MG63 (cell line): ENCODE measurements around the gene HYAL4. TPM values are rescaled to one million over a fixed set of nuclear protein-coding genes. Genes with fewer than 3 reads are reported as not detected.
"Not testable (repeated sequence)": the region's sequence is repeated elsewhere in the genome, so short reads cannot be mapped to it uniquely, and the experiment has no call there.

Experiments used
- DNase-seq: peaks from one replicate; pipeline ENCODE4 v3.0.0-alpha.2; 2020
- H3K27me3 ChIP-seq: fragments of 250-450 bp; sonication (Bioruptor Pico); 2 replicates; pipeline ENCODE4 v1.5.1; 2020; ENCODE audit warnings: mild to moderate bottlenecking, moderate library complexity
- H3K36me3 ChIP-seq: fragments of 250-450 bp; sonication (Bioruptor Pico); 2 replicates; pipeline ENCODE4 v1.5.1; 2020; ENCODE audit warnings: mild to moderate bottlenecking, moderate library complexity
- H3K4me3 ChIP-seq: fragments of 250-450 bp; sonication (Bioruptor Pico); 2 replicates; pipeline ENCODE4 v1.5.1; 2020; ENCODE audit warnings: mild to moderate bottlenecking, moderate library complexity
- H3K9me3 ChIP-seq: fragments of 250-450 bp; sonication (Bioruptor Pico); 2 replicates; pipeline ENCODE4 v1.5.1; 2020; ENCODE audit warnings: mild to moderate bottlenecking, moderate library complexity
- total RNA-seq: library from RNA; depleted of rRNA; stranded (reverse); fragments of >200 nt; shearing (Covaris generic); gene quantifications from 2 replicates; pipeline ENCODE4 v1.2.3, GENCODE V29; 2014; ENCODE audit warnings: low replicate concordance

Gene HYAL4
- total RNA-seq, 1 experiment from 2014 or later: not detected

GRCh38 chr7:123836656-123837055, 8.3 kb upstream of the HYAL4 start:
- Histone ChIP-seq H3K9me3 (no peaks in the 10 kb centered on the region), H3K36me3 (no peaks in the 10 kb centered on the region), H3K27me3 (no peaks in the 10 kb centered on the region), H3K4me3 (no peak overlapping the region)
- peak; percentile 13 for DNase-seq

GRCh38 chr7:123839106-123839505, 5.9 kb upstream of the HYAL4 start:
- H3K9me3 ChIP-seq, H3K27me3 ChIP-seq, H3K36me3 ChIP-seq, DNase-seq, H3K4me3 ChIP-seq: not testable (repeated sequence)

- H3K27me3 ChIP-seq, H3K9me3 ChIP-seq, H3K4me3 ChIP-seq, H3K36me3 ChIP-seq, DNase-seq: not testable (repeated sequence)
Observed at GRCh38 chr7:123844142-123844541, 827 bp upstream of the HYAL4 start.

- DNase-seq: no peak
- H3K4me3 ChIP-seq: no peak overlapping the region
- no peaks in the 10 kb centered on the region for H3K9me3 ChIP-seq
- no peaks in the 10 kb centered on the region for H3K36me3 ChIP-seq
- no peaks in the 10 kb centered on the region for H3K27me3 ChIP-seq
Observed at GRCh38 chr7:123845823-123846216, 851 bp downstream of the HYAL4 start.

GRCh38 chr7:123846217-123846891, 1.4 kb downstream of the HYAL4 start:
- H3K4me3 ChIP-seq: no peak overlapping the region
- peak; percentile 7 for DNase-seq
- no peaks in the 10 kb centered on the region for H3K36me3 ChIP-seq
- no peaks in the 10 kb centered on the region for H3K9me3 ChIP-seq
- no peaks in the 10 kb centered on the region for H3K27me3 ChIP-seq

GRCh38 chr7:123847868-123848267, 2.9 kb downstream of the HYAL4 start:
- Histone ChIP-seq H3K36me3 (no peaks in the 10 kb centered on the region), H3K9me3 (no peaks in the 10 kb centered on the region), H3K4me3 (no peak overlapping the region), H3K27me3 (no peaks in the 10 kb centered on the region)
- no peak for DNase-seq

GRCh38 chr7:123849855-123850254, 4.9 kb downstream of the HYAL4 start:
- no peaks in the 10 kb centered on the region for H3K9me3 ChIP-seq
- no peak for DNase-seq
- H3K4me3 ChIP-seq: no peak overlapping the region
- no peaks in the 10 kb centered on the region for H3K27me3 ChIP-seq
- H3K36me3 ChIP-seq: no peaks in the 10 kb centered on the region

- not testable (repeated sequence) for H3K4me3 ChIP-seq, H3K36me3 ChIP-seq, H3K27me3 ChIP-seq, H3K9me3 ChIP-seq, DNase-seq
Observed at GRCh38 chr7:123851404-123851803, 6.4 kb downstream of the HYAL4 start.

GRCh38 chr7:123854291-123854690, 9.3 kb downstream of the HYAL4 start:
- H3K9me3 ChIP-seq, H3K27me3 ChIP-seq, H3K36me3 ChIP-seq, DNase-seq, H3K4me3 ChIP-seq: not testable (repeated sequence)

- not testable (repeated sequence) for H3K9me3 ChIP-seq, H3K36me3 ChIP-seq, H3K4me3 ChIP-seq, H3K27me3 ChIP-seq, DNase-seq
Observed at GRCh38 chr7:123856428-123856827, 11.5 kb downstream of the HYAL4 start.

GRCh38 chr7:123860848-123861247, 15.9 kb downstream of the HYAL4 start:
- Histone ChIP-seq H3K36me3 (no peaks in the 10 kb centered on the region), H3K4me3 (no peak overlapping the region), H3K9me3 (no peaks in the 10 kb centered on the region), H3K27me3 (no peaks in the 10 kb centered on the region)
- no peak for DNase-seq

GRCh38 chr7:123862775-123863174, 17.8 kb downstream of the HYAL4 start:
- Histone ChIP-seq H3K27me3 (no peaks in the 10 kb centered on the region), H3K36me3 (no peaks in the 10 kb centered on the region), H3K9me3 (no peaks in the 10 kb centered on the region), H3K4me3 (no peak overlapping the region)
- DNase-seq: no peak

GRCh38 chr7:123863461-123863860, 18.5 kb downstream of the HYAL4 start:
- no peaks in the 10 kb centered on the region for H3K36me3 ChIP-seq
- no peak for DNase-seq
- no peaks in the 10 kb centered on the region for H3K27me3 ChIP-seq

GRCh38 chr7:123864012-123864411, 19.0 kb downstream of the HYAL4 start:
- H3K9me3 ChIP-seq: no peaks in the 10 kb centered on the region
- no peak for DNase-seq
- H3K4me3 ChIP-seq: no peak overlapping the region
- no peaks in the 10 kb centered on the region for H3K27me3 ChIP-seq
- H3K36me3 ChIP-seq: no peaks in the 10 kb centered on the region

More at GRCh38 chr7:123863461-123863860, 18.5 kb downstream of the HYAL4 start:
- Histone ChIP-seq H3K9me3 (no peaks in the 10 kb centered on the region), H3K4me3 (no peak overlapping the region)

- Histone ChIP-seq H3K36me3 (no peaks in the 10 kb centered on the region), H3K9me3 (no peaks in the 10 kb centered on the region), H3K4me3 (no peak overlapping the region), H3K27me3 (no peaks in the 10 kb centered on the region)
- no peak for DNase-seq
Observed at GRCh38 chr7:123864436-123864835, 19.5 kb downstream of the HYAL4 start.

GRCh38 chr7:123864966-123865365, 20.0 kb downstream of the HYAL4 start:
- DNase-seq: no peak
- H3K36me3 ChIP-seq: no peaks in the 10 kb centered on the region
- no peaks in the 10 kb centered on the region for H3K27me3 ChIP-seq
- no peaks in the 10 kb centered on the region for H3K9me3 ChIP-seq
- no peak overlapping the region for H3K4me3 ChIP-seq

- no peaks in the 10 kb centered on the region for H3K9me3 ChIP-seq
- H3K36me3 ChIP-seq: no peaks in the 10 kb centered on the region
- no peak for DNase-seq
- no peaks in the 10 kb centered on the region for H3K27me3 ChIP-seq
- H3K4me3 ChIP-seq: no peak overlapping the region
Observed at GRCh38 chr7:123865517-123866117, 20.6 kb downstream of the HYAL4 start.

GRCh38 chr7:123867225-123867624, 22.3 kb downstream of the HYAL4 start:
- Histone ChIP-seq H3K4me3 (no peak overlapping the region), H3K36me3 (no peaks in the 10 kb centered on the region), H3K27me3 (no peaks in the 10 kb centered on the region), H3K9me3 (no peaks in the 10 kb centered on the region)
- DNase-seq: no peak
